Esophagus muscularis mucosa (tissue), 4 donors: Measurements from ENCODE around the gene CSRNP3. TPM values are rescaled to one million over a fixed set of nuclear protein-coding genes. Genes with fewer than 3 reads are reported as not detected.

ENCODE experiments used
- DNase-seq: peaks from one replicate; pipeline ENCODE4 v3.0.0-alpha.2; 2017; ENCODE audit errors: extremely low spot score
- H3K27ac ChIP-seq, 4 donors: fragments of 200-600 bp; sonication (generic); replicated peaks in 1 of 4; 1 replicate in 3 of 4; 2 replicates in 1 of 4; pipeline ENCODE4 v1.5.1; 2016 to 2019; ENCODE audit warnings: mild to moderate bottlenecking in 1 of 4
- H3K27me3 ChIP-seq, 4 donors: fragments of 200-600 bp; sonication (generic); one replicate each; pipeline versions ENCODE4 v1.5.1 to v1.6.0; 2016 to 2019
- H3K36me3 ChIP-seq, 4 donors: fragments of 200-600 bp; sonication (generic); one replicate each; pipeline ENCODE4 v1.5.1; 2016 to 2019
- H3K4me1 ChIP-seq, 4 donors: fragments of 200-600 bp; sonication (generic); one replicate each; pipeline ENCODE4 v1.5.1; 2016 to 2019
- H3K4me3 ChIP-seq, 4 donors: fragments of 200-600 bp; sonication (generic); 1 replicate in 2 of 4; 2 replicates in 2 of 4; pipeline ENCODE4 v1.5.1; 2016 to 2019; ENCODE audit warnings: mild to moderate bottlenecking in 4 of 4, moderate library complexity in 1 of 4
- H3K9me3 ChIP-seq, 4 donors: fragments of 200-600 bp; sonication (generic); 1 replicate in 3 of 4; 2 replicates in 1 of 4; pipeline ENCODE4 v1.5.1; 2016 to 2019
- EP300 ChIP-seq: sonication (generic); formaldehyde crosslinking; IDR thresholded peaks from one replicate; pipeline ENCODE4 v1.6.1; 2017; ENCODE audit warnings: antibody characterized with exemption
- POLR2A ChIP-seq: fragments of 450-650 bp; IDR thresholded peaks from one replicate; pipeline ENCODE4 v1.6.1; 2017; ENCODE audit warnings: antibody characterized with exemption, moderate library complexity, mild to moderate bottlenecking, low read depth
- POLR2AphosphoS5 ChIP-seq, 2 donors: sonication (generic); formaldehyde crosslinking; IDR thresholded peaks; one replicate each; pipeline ENCODE4 v1.6.1; 2017; ENCODE audit warnings: antibody characterized with exemption in 2 of 2
- WGBS: methylation state at CpG from one replicate; pipeline ENCODE4 v1.1.5; 2018; 5-methylcytosine and 5-hydroxymethylcytosine counted together
- intact Hi-C: fragments of 100-400 bp; cut with DNase I; formaldehyde crosslinking; loops from one replicate; pipeline ENCODE4 v1.15.1; 2023
- total RNA-seq, 4 donors: library from RNA; depleted of rRNA; stranded (reverse); fragments of >200 nt; gene quantifications; one replicate each; pipeline versions ENCODE4 v1.1.0 to v1.2.1, GENCODE V29; 2016
- TF ChIP-seq, protein P1 (sequence below), 3 experiments: fragments of 200-600 bp in 2 of 3; fragments of 450-650 bp in 1 of 3; sonication (generic) in 2 of 3; IDR thresholded peaks; one replicate each; pipeline ENCODE4 v1.5.1; 2017 to 2019; ENCODE audit warnings: antibody characterized with exemption in 3 of 3, mild to moderate bottlenecking in 2 of 3, moderate library complexity in 1 of 3

CSRNP3 gene
- total RNA-seq, 4 donors from 2014 or later, result 1.8 to 4.4 (median 2.4) TPM

DNA sequence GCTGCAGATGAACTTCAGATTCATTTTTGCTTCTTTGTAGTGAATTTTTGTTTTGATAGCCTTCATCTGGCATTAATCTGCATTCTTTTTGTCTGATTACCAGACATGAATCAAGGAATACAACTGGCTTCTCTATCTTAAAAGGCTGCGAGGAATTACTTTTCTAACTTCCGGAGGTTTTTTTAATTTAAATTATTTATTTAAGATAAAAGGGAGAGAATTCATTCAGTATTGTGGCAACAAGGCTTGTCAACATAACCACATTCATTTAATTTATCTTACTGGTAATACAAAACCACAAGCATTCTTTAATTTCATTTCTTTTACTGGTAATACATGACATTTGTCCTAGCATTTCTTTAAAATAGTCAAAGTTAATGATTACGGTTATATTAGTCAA is 36.0 kb downstream of the CSRNP3 start:
- H3K27me3 ChIP-seq, result no peaks in the 10 kb centered on the region
- H3K36me3 ChIP-seq, result no peaks in the 10 kb centered on the region
- no peak overlapping the region for H3K4me3 ChIP-seq
- no peak for DNase-seq
- WGBS, result 55% methylated on average over 3 of the region's 3 CpGs
- TF ChIP-seq POLR2A (no peak), POLR2AphosphoS5 (IDR thresholded peaks at IDR 0.05) (no peak), EP300 (no peak)
- TF ChIP-seq, protein P1, sequence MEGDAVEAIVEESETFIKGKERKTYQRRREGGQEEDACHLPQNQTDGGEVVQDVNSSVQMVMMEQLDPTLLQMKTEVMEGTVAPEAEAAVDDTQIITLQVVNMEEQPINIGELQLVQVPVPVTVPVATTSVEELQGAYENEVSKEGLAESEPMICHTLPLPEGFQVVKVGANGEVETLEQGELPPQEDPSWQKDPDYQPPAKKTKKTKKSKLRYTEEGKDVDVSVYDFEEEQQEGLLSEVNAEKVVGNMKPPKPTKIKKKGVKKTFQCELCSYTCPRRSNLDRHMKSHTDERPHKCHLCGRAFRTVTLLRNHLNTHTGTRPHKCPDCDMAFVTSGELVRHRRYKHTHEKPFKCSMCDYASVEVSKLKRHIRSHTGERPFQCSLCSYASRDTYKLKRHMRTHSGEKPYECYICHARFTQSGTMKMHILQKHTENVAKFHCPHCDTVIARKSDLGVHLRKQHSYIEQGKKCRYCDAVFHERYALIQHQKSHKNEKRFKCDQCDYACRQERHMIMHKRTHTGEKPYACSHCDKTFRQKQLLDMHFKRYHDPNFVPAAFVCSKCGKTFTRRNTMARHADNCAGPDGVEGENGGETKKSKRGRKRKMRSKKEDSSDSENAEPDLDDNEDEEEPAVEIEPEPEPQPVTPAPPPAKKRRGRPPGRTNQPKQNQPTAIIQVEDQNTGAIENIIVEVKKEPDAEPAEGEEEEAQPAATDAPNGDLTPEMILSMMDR (IDR thresholded peaks at IDR 0.05), result no peak
- no peak overlapping the region for H3K27ac ChIP-seq
- intact Hi-C loops, result no loop called here
- no peaks in the 10 kb centered on the region for H3K4me1 ChIP-seq
- H3K9me3 ChIP-seq, result no peaks in the 10 kb centered on the region

DNA sequence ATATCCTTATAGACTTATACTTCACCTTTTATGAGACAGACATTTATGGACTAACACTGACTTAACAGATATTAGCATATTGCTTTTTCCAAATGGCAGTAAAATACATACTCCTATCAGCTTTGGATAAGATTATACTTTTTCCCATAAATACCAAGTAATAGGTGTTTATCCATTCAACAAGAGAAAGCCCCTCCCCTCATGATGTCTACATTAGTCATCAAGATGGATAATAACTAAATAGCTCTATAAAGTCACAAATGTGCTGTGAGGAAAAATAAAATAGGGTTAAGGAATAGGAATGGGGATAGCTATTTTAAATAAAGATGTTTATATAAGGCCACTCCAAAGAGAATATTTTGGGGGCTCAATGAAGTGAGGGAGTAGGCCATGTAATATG is 39.4 kb downstream of the CSRNP3 start:
- intact Hi-C loops, result no loop called here
- H3K36me3 ChIP-seq, result no peaks in the 10 kb centered on the region
- no peaks in the 10 kb centered on the region for H3K4me1 ChIP-seq
- TF ChIP-seq, protein P1 (IDR thresholded peaks at IDR 0.05), result no peak
- no peaks in the 10 kb centered on the region for H3K27me3 ChIP-seq
- H3K27ac ChIP-seq, result no peak overlapping the region
- DNase-seq, result no peak
- H3K4me3 ChIP-seq, result no peak overlapping the region
- H3K9me3 ChIP-seq, result no peaks in the 10 kb centered on the region

DNA sequence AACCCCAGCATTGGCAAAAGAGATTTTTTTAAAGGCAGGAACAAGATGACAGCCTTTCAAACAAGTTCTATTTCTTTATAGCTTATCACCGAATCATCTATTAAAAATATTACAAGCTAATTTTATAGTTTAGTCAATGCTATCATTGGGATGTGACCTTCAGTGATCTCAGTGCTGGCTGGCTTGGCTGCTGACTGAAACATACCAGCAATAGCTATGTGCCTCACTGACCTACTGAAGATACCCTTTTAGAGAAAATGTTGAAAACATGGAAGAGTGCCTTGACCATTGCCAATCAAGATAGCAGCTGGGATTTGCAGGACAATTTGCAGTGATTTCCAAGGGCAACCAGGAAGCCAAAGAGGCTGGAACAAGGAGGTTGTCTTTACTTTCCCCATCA is 44.0 kb downstream of the CSRNP3 start:
- Histone ChIP-seq H3K27me3 (no peaks in the 10 kb centered on the region), H3K36me3 (no peaks in the 10 kb centered on the region), H3K9me3 (no peaks in the 10 kb centered on the region), H3K4me3 (no peak overlapping the region), H3K4me1 (no peaks in the 10 kb centered on the region), H3K27ac (no peak overlapping the region)
- intact Hi-C loops, result no loop called here
- TF ChIP-seq POLR2AphosphoS5 (IDR thresholded peaks at IDR 0.05) (no peak), EP300 (no peak), POLR2A (no peak)
- TF ChIP-seq, protein P1 (IDR thresholded peaks at IDR 0.05), result no peak
- WGBS, result 79% methylated on average over 1 of the region's 1 CpG
- DNase-seq, result no peak

DNA sequence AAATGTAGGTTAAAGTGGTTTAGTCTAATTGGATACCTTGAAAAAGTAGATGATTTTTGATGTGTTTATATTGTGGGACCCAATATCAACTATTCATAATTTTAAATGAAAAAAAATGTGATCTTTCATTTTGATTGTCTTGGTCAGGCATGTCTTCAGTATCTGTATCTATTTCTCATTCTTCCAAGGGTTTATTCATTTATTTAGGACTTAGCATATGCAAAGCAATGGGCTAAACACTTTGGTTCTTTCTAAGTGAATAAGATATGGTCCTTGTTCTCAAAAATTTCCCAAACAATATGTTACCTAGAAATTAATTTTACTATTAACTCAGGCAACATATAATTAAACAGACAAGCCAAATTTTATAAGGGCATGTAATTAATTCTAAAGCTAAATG is 49.1 kb downstream of the CSRNP3 start:
- intact Hi-C loops, result no loop called here
- TF ChIP-seq, protein P1 (IDR thresholded peaks at IDR 0.05), result no peak
- no peak for TF ChIP-seq POLR2AphosphoS5 (IDR thresholded peaks at IDR 0.05)
- TF ChIP-seq EP300, result no peak
- no peak for TF ChIP-seq POLR2A

DNA sequence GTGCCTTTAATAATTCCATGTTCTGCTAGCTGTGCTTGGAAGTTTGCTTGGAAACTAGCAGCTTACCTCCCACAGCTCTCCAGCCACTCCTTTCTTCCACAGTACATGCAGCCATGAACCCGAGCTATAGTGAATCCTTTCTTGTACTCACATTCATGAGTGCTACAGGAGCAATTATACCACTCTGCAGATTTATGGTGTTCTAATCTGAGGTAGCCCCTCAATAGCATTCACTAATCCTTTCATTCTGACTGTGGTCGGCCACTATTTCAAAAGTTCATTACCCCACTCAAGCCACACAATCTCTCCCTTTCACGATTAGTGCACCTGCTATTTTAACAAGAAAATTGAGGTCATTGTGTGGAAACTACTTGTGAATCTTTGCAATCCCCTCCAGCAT is 53.2 kb downstream of the CSRNP3 start:
- TF ChIP-seq EP300 (no peak), POLR2A (no peak), POLR2AphosphoS5 (IDR thresholded peaks at IDR 0.05) (no peak)
- TF ChIP-seq, protein P1 (IDR thresholded peaks at IDR 0.05), result no peak
- Histone ChIP-seq H3K4me3 (no peak overlapping the region), H3K4me1 (no peaks in the 10 kb centered on the region), H3K27me3 (no peaks in the 10 kb centered on the region), H3K27ac (no peak overlapping the region), H3K36me3 (no peaks in the 10 kb centered on the region), H3K9me3 (no peaks in the 10 kb centered on the region)
- DNase-seq, result no peak
- WGBS, result 90% methylated on average over 3 of the region's 3 CpGs
- intact Hi-C loops, result no loop called here

More for the DNA sequence above, 49.1 kb downstream of the CSRNP3 start:
- Histone ChIP-seq H3K27me3 (no peaks in the 10 kb centered on the region), H3K4me3 (no peak overlapping the region), H3K27ac (no peak overlapping the region), H3K4me1 (no peaks in the 10 kb centered on the region), H3K36me3 (no peaks in the 10 kb centered on the region), H3K9me3 (no peaks in the 10 kb centered on the region)
- no peak for DNase-seq
